Lower leg skin (tissue), 3 donors: ENCODE measurements around the gene ADIPOR1.

Experiments used
- POLR2A ChIP-seq, 2 donors: fragments of 450-650 bp; IDR thresholded peaks; one replicate each; pipeline ENCODE4 v1.6.1; 2016 to 2017; ENCODE audit warnings: antibody characterized with exemption in 2 of 2, mild to moderate bottlenecking in 1 of 2, moderate library complexity in 1 of 2
- TF ChIP-seq, protein P1 (sequence below), 3 donors: fragments of 450-650 bp; IDR thresholded peaks; one replicate each; pipeline ENCODE4 v1.5.1; 2016; ENCODE audit warnings: antibody characterized with exemption in 3 of 3, mild to moderate bottlenecking in 3 of 3, moderate library complexity in 2 of 3

DNA sequence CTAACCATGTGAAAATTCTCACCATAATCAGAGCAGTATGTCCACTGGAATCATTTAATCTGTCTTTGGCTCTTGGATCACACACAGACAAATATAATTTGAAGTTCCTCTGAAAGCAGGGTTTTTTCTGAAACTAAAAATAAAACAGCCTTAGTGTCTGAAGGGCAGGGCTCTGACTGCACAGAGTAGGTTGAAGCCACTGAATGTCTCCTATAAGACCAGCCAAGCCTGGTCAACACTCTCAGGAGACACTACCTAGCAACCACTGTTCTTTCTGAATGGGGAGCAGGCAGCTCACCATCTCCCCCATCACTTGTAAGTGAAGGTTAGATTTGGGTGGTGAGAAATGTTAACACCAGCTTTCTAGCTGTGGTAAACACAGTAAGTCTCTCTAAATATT, 33.0 kb upstream of the ADIPOR1 start:
- TF ChIP-seq POLR2A (IDR thresholded peaks at IDR 0.05): no peak
- TF ChIP-seq, protein P1, sequence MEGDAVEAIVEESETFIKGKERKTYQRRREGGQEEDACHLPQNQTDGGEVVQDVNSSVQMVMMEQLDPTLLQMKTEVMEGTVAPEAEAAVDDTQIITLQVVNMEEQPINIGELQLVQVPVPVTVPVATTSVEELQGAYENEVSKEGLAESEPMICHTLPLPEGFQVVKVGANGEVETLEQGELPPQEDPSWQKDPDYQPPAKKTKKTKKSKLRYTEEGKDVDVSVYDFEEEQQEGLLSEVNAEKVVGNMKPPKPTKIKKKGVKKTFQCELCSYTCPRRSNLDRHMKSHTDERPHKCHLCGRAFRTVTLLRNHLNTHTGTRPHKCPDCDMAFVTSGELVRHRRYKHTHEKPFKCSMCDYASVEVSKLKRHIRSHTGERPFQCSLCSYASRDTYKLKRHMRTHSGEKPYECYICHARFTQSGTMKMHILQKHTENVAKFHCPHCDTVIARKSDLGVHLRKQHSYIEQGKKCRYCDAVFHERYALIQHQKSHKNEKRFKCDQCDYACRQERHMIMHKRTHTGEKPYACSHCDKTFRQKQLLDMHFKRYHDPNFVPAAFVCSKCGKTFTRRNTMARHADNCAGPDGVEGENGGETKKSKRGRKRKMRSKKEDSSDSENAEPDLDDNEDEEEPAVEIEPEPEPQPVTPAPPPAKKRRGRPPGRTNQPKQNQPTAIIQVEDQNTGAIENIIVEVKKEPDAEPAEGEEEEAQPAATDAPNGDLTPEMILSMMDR (IDR thresholded peaks at IDR 0.05): no peak
